Pancreas (tissue), 10 donors: ENCODE results near the gene GAS7. TPM values are rescaled to one million over a fixed set of nuclear protein-coding genes. Genes with fewer than 3 reads are reported as not detected.
A peak's percentile ranks its signal among the peaks of the same experiment; 100 is the strongest.

Experiments used
- ATAC-seq, 4 donors: fragments of 200-7000 bp; cut with Tn5 transposase; one replicate each; pipeline versions ENCODE4 v1.8.0 to v1.9.1; 2020; ENCODE audit warnings: mild to moderate bottlenecking in 4 of 4, moderate library complexity in 4 of 4
- DNase-seq, 6 donors: peaks; one replicate each; pipeline ENCODE4 v3.0.0-alpha.2; 2020
- FAIRE-seq: peaks from 2 replicates; lab custom pipeline; 2012; peaks lifted over from hg19 to GRCh38; lab: Jason Lieb, UNC
- H3K27ac ChIP-seq, 4 donors: fragments of 200-600 bp; sonication (generic); 1 replicate in 3 of 4; 2 replicates in 1 of 4; pipeline versions ENCODE4 v1.5.0 to v1.8.0; 2020
- H3K27me3 ChIP-seq, 4 donors: fragments of 200-600 bp; one replicate each; pipeline ENCODE4 v1.8.0; 2021
- H3K36me3 ChIP-seq, 3 donors: fragments of 200-600 bp; sonication (generic) in 1 of 3; one replicate each; pipeline versions ENCODE4 v1.5.0 to v1.8.0; 2020 to 2021
- H3K4me1 ChIP-seq, 3 donors: fragments of 200-600 bp; one replicate each; pipeline ENCODE4 v1.8.0; 2021
- H3K4me3 ChIP-seq, 4 donors: fragments of 200-600 bp; sonication (generic) in 2 of 4; one replicate each; pipeline versions ENCODE4 v1.5.0 to v1.8.0; 2020 to 2021
- H3K9me3 ChIP-seq, 4 donors: fragments of 200-600 bp; one replicate each; pipeline ENCODE4 v1.8.0; 2021
- WGBS, 2 donors: extraction: QIAGEN DNeasy Blood & Tissue Kit; methylation state at CpG; one replicate each; pipeline ENCODE4 v1.1.7; 2013; 5-methylcytosine and 5-hydroxymethylcytosine counted together
- intact Hi-C, 3 donors: fragments of 100-400 bp; cut with DNase I; formaldehyde crosslinking; loops; one replicate each; pipeline versions ENCODE4 v1.11.1 to v1.14.2; 2022
- polyA plus RNA-seq, 2 donors: library from polyadenylated mRNA; stranded (reverse); fragments of 200-250 nt; gene quantifications; one replicate each; pipeline ENCODE4 v1.2.3, GENCODE V29; 2013
- total RNA-seq, 6 donors: library from RNA; stranded (reverse); fragmentation: NEBNext Ultra II Directional in 4 of 6; extraction: Animal tissue kit (Norgen Biotek cat#: 25700) in 4 of 6; gene quantifications; one replicate each; pipeline versions ENCODE4 v1.2.1 to v1.2.4, GENCODE V29; 2021 to 2023
- TF ChIP-seq, protein P1 (sequence below), 4 donors: fragments of 200-600 bp; sonication (generic) in 3 of 4; IDR thresholded peaks; one replicate each; pipeline versions ENCODE4 v1.5.0 to v1.8.0; 2021; ENCODE audit warnings: antibody characterized with exemption in 4 of 4
- donor health status: healthy with polysubstance abuse.
- donor health status: DM: no; HTN: no; CAD: no; lungs with moderate emphysema.
- donor health status: DM: no; HTN: no; CAD: no.
- donor health status: control.
- donor health status: control.
- donor health status: Bipolar disorder and iron deficiency.
- donor health status: DM: yes; HTN: yes; CAD: no.
- donor health status: DM: no; HTN: no; CAD: no.
- donor health status: DM: no; HTN: no; CAD: no.
- donor health status: DM: yes; HTN: yes; CAD: no.

Gene GAS7
- total and polyA plus RNA-seq, 8 donors, result 1.9 to 22.9 (median 3.7) TPM

DNA sequence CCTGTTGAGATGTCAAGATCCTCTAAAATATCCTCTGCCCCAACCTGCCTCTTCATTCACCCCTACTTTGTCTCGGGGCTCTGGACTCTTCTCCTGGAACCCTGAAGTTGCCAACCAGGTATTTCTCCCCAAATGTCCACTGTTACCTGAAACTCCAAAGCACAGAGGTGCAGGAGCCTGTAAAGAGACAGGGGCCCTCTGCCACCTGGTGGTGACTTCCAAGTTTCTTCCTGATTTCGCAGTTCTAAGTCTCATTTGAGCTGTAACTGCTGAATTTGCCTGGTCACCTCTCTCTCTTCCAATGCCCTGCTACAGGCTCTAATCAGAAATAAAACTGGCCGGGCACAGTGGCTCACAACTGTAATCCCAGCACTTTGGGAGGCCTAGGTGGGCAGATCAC is 216.2 kb downstream of the GAS7 start:
- TF ChIP-seq, protein P1, sequence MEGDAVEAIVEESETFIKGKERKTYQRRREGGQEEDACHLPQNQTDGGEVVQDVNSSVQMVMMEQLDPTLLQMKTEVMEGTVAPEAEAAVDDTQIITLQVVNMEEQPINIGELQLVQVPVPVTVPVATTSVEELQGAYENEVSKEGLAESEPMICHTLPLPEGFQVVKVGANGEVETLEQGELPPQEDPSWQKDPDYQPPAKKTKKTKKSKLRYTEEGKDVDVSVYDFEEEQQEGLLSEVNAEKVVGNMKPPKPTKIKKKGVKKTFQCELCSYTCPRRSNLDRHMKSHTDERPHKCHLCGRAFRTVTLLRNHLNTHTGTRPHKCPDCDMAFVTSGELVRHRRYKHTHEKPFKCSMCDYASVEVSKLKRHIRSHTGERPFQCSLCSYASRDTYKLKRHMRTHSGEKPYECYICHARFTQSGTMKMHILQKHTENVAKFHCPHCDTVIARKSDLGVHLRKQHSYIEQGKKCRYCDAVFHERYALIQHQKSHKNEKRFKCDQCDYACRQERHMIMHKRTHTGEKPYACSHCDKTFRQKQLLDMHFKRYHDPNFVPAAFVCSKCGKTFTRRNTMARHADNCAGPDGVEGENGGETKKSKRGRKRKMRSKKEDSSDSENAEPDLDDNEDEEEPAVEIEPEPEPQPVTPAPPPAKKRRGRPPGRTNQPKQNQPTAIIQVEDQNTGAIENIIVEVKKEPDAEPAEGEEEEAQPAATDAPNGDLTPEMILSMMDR (IDR thresholded peaks at IDR 0.05), result peak in 1 of 4 donors; percentile 15
- Histone ChIP-seq H3K36me3 (no peaks in the 10 kb centered on the region), H3K27me3 (no peaks in the 10 kb centered on the region), H3K27ac (no peak overlapping the region), H3K4me1 (no peaks in the 10 kb centered on the region), H3K4me3 (no peak overlapping the region), H3K9me3 (no peaks in the 10 kb centered on the region)
- intact Hi-C loops, result no loop called here
- WGBS, 2 donors, result 40 to 51% methylated on average over 3 of the region's 3 CpGs
- DNase-seq (no peak), FAIRE-seq (no peak), ATAC-seq (peak in 3 of 4 donors; percentile 23 to 41 (median 38))

DNA sequence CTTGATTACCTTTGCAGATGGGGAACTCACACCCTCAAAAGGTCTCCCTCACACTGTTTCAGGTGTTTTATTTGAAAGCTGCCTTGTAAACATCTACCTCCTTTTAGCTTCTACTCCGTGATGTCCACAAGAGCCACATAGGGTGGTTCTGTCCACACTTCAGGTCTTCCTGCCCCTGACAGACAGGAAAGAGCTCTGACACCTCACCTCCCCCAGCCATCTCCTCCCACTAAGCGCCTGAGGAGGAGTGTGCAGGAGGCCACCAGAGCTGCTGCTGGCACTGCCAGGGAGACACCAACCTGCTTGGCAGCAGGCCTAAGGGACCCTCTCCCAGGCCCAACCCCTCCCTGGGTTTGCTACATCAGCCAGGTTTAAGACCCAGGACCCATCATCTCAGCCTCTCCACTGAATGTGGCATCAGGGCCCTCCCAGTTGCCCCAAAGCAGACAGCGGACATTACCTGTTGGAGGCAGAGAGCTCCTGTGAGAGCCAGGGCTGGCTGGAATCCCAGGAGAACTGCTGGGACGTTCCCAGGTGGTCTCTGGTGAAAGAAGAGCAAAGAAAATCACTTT is 217.0 kb downstream of the GAS7 start:
- Histone ChIP-seq H3K4me3 (no peak overlapping the region), H3K27me3 (no peaks in the 10 kb centered on the region), H3K9me3 (no peaks in the 10 kb centered on the region), H3K27ac (no peak overlapping the region), H3K36me3 (no peaks in the 10 kb centered on the region), H3K4me1 (no peaks in the 10 kb centered on the region)
- 67 to 76% methylated on average over 4 of the region's 4 CpGs for WGBS, 2 donors
- TF ChIP-seq, protein P1 (IDR thresholded peaks at IDR 0.05), result no peak
- ATAC-seq (no peak), FAIRE-seq (no peak), DNase-seq (no peak)
- intact Hi-C loops, result no loop called here

DNA sequence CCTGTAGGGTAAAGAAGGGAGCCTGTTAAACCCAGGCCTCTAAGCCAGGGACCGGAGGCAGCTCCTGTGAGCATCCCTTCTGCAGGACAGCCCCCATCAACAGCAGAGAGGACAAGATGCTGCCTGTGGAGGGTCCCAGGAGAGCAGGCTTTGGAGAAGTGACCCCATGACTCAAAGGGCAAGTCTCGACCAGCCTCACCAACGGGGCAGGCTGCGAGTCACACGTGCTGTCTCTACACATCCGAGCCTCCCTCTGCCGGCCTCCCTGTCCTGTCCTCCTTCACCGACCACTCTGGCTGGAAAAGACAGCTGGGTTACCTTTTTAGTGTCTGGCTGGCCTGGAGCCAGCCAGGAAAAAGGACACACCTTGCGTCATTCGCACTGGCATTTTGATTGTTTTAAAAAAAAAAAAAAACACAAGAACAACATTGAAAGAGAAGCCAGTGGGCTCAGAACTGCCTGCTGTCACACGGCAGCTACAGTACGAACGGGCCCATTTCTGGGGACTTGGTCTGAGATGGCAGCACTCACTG is 218.9 kb downstream of the GAS7 start:
- intact Hi-C loops, result no loop called here
- Histone ChIP-seq H3K36me3 (no peaks in the 10 kb centered on the region), H3K4me3 (no peak overlapping the region), H3K27ac (no peak overlapping the region), H3K4me1 (no peaks in the 10 kb centered on the region), H3K9me3 (no peaks in the 10 kb centered on the region), H3K27me3 (no peaks in the 10 kb centered on the region)
- peak in 1 of 6 donors; percentile 14 for DNase-seq
- WGBS, 2 donors, result 33 to 53% methylated on average over 13 of the region's 13 CpGs
- TF ChIP-seq, protein P1 (IDR thresholded peaks at IDR 0.05), result no peak
- no peak for FAIRE-seq
- ATAC-seq, result peak in 1 of 4 donors; percentile 12

DNA sequence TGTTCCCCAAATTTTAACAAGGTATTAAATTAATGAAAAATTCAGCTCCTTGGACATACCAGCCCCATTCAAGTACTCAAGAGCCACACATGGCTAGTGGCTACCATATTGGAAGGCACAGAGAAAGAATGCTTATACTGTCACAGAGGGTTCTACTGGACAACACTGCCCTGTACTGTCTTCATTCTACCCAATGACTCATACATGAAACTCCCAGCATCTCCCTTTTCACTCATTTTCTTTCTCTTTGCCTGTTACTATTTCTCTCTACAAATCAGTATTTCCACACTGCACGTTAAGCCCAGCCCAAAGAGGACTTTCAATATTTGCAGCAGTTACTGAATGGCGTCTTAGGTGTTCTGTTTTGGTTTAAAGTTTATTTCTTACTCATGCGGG is 221.2 kb downstream of the GAS7 start:
- FAIRE-seq (no peak), ATAC-seq (no peak), DNase-seq (no peak)
- H3K27me3 ChIP-seq, result no peaks in the 10 kb centered on the region
- TF ChIP-seq, protein P1 (IDR thresholded peaks at IDR 0.05), result no peak
- intact Hi-C loops, result no loop called here
- H3K4me1 ChIP-seq, result no peaks in the 10 kb centered on the region
- 66 to 70% methylated on average over 3 of the region's 3 CpGs for WGBS, 2 donors
- H3K36me3 ChIP-seq, result no peaks in the 10 kb centered on the region
- H3K27ac ChIP-seq, result no peak overlapping the region
- H3K4me3 ChIP-seq, result no peak overlapping the region
- no peaks in the 10 kb centered on the region for H3K9me3 ChIP-seq
